Endothelial cell of umbilical vein (primary cell): ENCODE results near the gene MMP24.
A peak's percentile ranks its signal among the peaks of the same experiment; 100 is the strongest.

ENCODE experiments used
- CTCF ChIP-seq, 2 donors: IDR thresholded peaks; 1 replicate in 1 of 2; 2 replicates in 1 of 2; pipeline ENCODE4 v1.5.1; 2011; ENCODE audit warnings: low read length in 2 of 2, mild to moderate bottlenecking in 2 of 2, moderate library complexity in 2 of 2, control low read depth in 1 of 2, inconsistent platforms in 1 of 2, low read depth in 1 of 2; ENCODE audit not compliant: insufficient read depth in 1 of 2; ENCODE audit errors: extremely low read depth in 1 of 2
- EZH2 ChIP-seq: IDR thresholded peaks from 2 replicates; pipeline ENCODE4 v1.6.1; 2012; ENCODE audit warnings: borderline replicate concordance, low read depth, mild to moderate bottlenecking, moderate library complexity, low read length, inconsistent platforms; ENCODE audit not compliant: severe bottlenecking
- FOS ChIP-seq: IDR thresholded peaks from 2 replicates; pipeline ENCODE4 v1.6.1; 2011; ENCODE audit warnings: mild to moderate bottlenecking, low read length, moderate library complexity, borderline replicate concordance; ENCODE audit not compliant: insufficient read depth
- GATA2 ChIP-seq: IDR thresholded peaks from 2 replicates; pipeline ENCODE4 v1.7.0; 2011; ENCODE audit warnings: low read depth, mild to moderate bottlenecking, moderate library complexity, mixed read lengths, low read length; ENCODE audit not compliant: insufficient read length, insufficient read depth
- JUN ChIP-seq: IDR thresholded peaks from 2 replicates; pipeline ENCODE4 v1.6.1; 2011; ENCODE audit warnings: borderline replicate concordance, low read depth; ENCODE audit not compliant: insufficient read length, insufficient read depth
- MAX ChIP-seq: IDR thresholded peaks from 2 replicates; pipeline ENCODE4 v1.6.1; 2011; ENCODE audit not compliant: insufficient read depth, insufficient read length
- MYC ChIP-seq: IDR thresholded peaks from one replicate; pipeline ENCODE4 v1.6.1; 2011; ENCODE audit warnings: mild to moderate bottlenecking, low read depth, low read length
- POLR2A ChIP-seq: IDR thresholded peaks from 2 replicates; pipeline ENCODE4 v1.6.1; 2012; ENCODE audit warnings: low read depth, mild to moderate bottlenecking, control low read depth, low read length
- POLR2AphosphoS5 ChIP-seq: IDR thresholded peaks from 2 replicates; pipeline ENCODE4 v1.6.1; 2012; ENCODE audit warnings: low read depth, mild to moderate bottlenecking, control low read depth, low read length, moderate library complexity; ENCODE audit not compliant: insufficient read depth

GRCh38 chr20:35303735-35304491 is 77.4 kb downstream of the MMP24 start:
- TF ChIP-seq CTCF (IDR thresholded peaks at IDR 0.05; ENCODE audit: extremely low read depth in 1 of 2, insufficient read depth in 1 of 2, low read depth in 1 of 2, low read length in 2 of 2), result peak; percentile 93 to 95
- no peak for TF ChIP-seq EZH2
- no peak for TF ChIP-seq POLR2A
- no peak for TF ChIP-seq GATA2
- no peak for TF ChIP-seq JUN
- TF ChIP-seq MAX, result no peak
- TF ChIP-seq MYC, result no peak
- peak; percentile 38 for TF ChIP-seq POLR2AphosphoS5
- TF ChIP-seq FOS, result no peak
